Measurements from ENCODE around the gene FUT3.
"Not testable (repeated sequence)": the region's sequence is repeated elsewhere in the genome, so short reads cannot be mapped to it uniquely, and the experiment has no call there.

FUT3 gene

DNA sequence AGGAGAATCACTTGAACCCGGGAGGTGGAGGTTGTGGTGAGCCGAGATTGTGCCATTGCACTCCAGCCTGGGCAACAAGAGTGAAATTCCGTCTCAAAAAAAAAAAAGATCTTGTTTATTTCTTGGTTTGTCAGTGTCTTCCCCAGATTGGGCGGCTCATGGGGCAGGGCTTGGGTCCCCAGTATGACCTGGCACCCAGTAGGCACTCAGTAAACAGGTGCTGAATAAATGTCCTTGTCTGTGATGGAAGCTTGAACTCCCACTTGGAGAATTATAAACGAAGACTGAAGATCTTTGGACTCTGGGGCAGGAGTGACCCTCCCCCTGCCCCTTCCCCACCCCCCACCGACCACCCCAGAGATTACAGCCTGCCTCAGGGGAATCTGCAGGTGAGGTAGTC is 28.9 kb upstream of the FUT3 start:
- H3K27ac ChIP-seq (ENCODE audit: low read length): no peak overlapping the region
- no peak overlapping the region for H3K9ac ChIP-seq (ENCODE audit: low read depth, low read length)
- H3K9me3 ChIP-seq (ENCODE audit: insufficient read depth, low read depth, low read length): no peaks in the 10 kb centered on the region
- H3K4me1 ChIP-seq (ENCODE audit: insufficient read depth, low read length): peaks cover 6% of the 10 kb centered on the region; the same call in 1 of the 2 replicates
- no peaks in the 10 kb centered on the region for H3K27me3 ChIP-seq (ENCODE audit: insufficient read depth, low read length)
- no peaks in the 10 kb centered on the region for H3K36me3 ChIP-seq (ENCODE audit: insufficient read depth, low read depth, low read length)
- H3K4me3 ChIP-seq (ENCODE audit: low read length): no peak overlapping the region

DNA sequence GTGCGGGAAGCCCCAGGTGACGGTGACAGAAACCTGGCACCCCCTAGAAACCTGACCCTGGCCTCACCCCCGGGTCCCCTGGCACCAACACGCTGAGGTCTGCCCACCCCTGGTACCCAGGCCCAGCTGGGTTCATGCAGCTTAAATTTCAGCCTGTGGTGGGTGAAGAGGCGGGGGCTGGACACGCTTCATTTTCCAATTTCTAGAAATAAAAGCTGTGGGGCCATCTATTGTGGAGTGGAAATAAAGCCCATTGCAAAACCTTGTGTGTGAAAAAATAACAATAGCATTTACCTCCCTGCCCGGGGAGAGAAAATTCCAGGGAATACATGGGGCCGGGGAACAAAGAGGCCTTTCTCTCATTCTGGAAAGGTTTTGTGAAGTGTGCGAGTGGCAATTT is 26.6 kb upstream of the FUT3 start:
- Histone ChIP-seq H3K36me3 (ENCODE audit: insufficient read depth, low read depth, low read length) (no peaks in the 10 kb centered on the region), H3K4me3 (ENCODE audit: low read length) (no peak overlapping the region), H3K27ac (ENCODE audit: low read length) (no peak overlapping the region), H3K4me1 (ENCODE audit: insufficient read depth, low read length) (peaks cover 6% of the 10 kb centered on the region; the same call in 1 of the 2 replicates), H3K27me3 (ENCODE audit: insufficient read depth, low read length) (no peaks in the 10 kb centered on the region), H3K9me3 (ENCODE audit: insufficient read depth, low read depth, low read length) (no peaks in the 10 kb centered on the region), H3K9ac (ENCODE audit: low read depth, low read length) (no peak overlapping the region)

DNA sequence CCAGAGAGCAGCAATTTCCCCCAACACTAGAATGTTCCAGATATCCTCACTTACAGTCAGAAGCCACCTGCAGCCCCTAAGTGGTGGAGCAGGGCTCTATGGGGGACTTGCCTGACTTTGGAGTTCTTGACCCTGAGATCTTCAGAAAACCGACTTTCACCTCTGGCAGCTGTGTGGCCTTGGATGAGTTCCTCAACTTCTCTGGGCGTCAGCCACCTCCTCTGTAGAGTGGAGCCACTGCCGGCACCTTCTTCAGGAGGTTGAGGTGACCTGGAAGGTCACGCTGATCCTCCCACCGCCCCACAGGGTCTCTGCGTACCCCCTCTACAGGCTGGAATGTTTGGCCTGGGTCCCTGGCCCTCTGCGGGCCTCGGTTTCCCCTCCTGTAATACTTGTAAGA is 26.2 kb upstream of the FUT3 start:
- no peak overlapping the region for H3K9ac ChIP-seq (ENCODE audit: low read depth, low read length)
- no peak overlapping the region for H3K4me3 ChIP-seq (ENCODE audit: low read length)

DNA sequence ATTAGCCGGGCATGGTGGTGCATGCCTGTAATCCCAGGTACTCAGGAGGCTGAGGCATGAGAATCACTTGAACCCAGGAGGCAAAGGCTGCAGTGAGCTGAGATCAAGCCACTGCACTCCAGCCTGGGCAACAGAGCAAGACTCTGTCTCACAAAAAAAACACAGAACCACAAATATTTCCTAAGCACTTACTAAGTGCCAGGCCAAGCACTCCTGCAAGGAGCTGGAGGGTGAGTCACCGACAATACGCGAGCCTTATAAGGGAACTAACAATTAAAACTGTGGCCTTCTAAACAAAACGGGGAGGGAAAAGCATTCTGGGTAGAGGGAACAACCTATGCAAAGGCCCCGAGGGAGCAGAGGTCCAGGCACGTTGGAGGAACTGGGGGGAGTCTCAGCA is 23.2 kb upstream of the FUT3 start:
- not testable (repeated sequence) for H3K4me3 ChIP-seq (ENCODE audit: low read length); H3K36me3 ChIP-seq (ENCODE audit: insufficient read depth, low read depth, low read length); H3K27ac ChIP-seq (ENCODE audit: low read length); H3K9ac ChIP-seq (ENCODE audit: low read depth, low read length); H3K9me3 ChIP-seq (ENCODE audit: insufficient read depth, low read depth, low read length); H3K27me3 ChIP-seq (ENCODE audit: insufficient read depth, low read length); H3K4me1 ChIP-seq (ENCODE audit: insufficient read depth, low read length)

More for the DNA sequence above, 26.2 kb upstream of the FUT3 start:
- Histone ChIP-seq H3K27ac (ENCODE audit: low read length) (no peak overlapping the region), H3K27me3 (ENCODE audit: insufficient read depth, low read length) (no peaks in the 10 kb centered on the region), H3K4me1 (ENCODE audit: insufficient read depth, low read length) (peaks cover 6% of the 10 kb centered on the region; the same call in 1 of the 2 replicates), H3K9me3 (ENCODE audit: insufficient read depth, low read depth, low read length) (no peaks in the 10 kb centered on the region), H3K36me3 (ENCODE audit: insufficient read depth, low read depth, low read length) (no peaks in the 10 kb centered on the region)

DNA sequence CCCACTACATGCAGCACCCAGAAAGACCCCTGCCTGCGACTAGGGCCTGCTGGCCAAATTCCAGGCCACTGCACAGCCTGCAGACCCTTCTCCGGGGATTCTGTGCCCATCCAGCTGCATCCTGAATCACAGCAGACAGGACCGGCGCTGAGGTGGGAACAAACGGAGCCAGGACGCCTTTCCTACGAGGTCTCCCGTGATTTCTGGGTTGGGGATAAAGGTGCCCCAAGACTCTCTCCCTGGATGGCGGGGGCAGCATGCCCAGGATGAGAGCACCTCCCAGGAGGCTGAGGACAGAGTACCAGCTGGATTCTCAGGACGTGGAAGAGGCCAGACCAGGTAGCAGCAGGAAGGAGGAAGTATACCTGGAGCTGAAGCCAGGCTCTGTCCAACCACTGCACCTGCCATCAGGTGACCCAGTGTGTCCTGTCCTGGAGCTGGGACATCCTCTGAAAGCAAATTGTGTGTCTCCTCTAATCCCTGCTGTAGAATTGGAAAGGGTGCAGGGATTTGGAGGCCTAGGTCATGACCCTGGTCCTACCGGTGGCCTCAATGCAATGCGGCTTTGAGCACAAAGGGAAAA is 22.5 kb upstream of the FUT3 start:
- no peaks in the 10 kb centered on the region for H3K4me1 ChIP-seq (ENCODE audit: insufficient read depth, low read length)
- H3K27me3 ChIP-seq (ENCODE audit: insufficient read depth, low read length): no peaks in the 10 kb centered on the region
- H3K9me3 ChIP-seq (ENCODE audit: insufficient read depth, low read depth, low read length): no peaks in the 10 kb centered on the region
- no peak overlapping the region for H3K27ac ChIP-seq (ENCODE audit: low read length)
- no peaks in the 10 kb centered on the region for H3K36me3 ChIP-seq (ENCODE audit: insufficient read depth, low read depth, low read length)
- no peak overlapping the region for H3K4me3 ChIP-seq (ENCODE audit: low read length)
- no peak overlapping the region for H3K9ac ChIP-seq (ENCODE audit: low read depth, low read length)

DNA sequence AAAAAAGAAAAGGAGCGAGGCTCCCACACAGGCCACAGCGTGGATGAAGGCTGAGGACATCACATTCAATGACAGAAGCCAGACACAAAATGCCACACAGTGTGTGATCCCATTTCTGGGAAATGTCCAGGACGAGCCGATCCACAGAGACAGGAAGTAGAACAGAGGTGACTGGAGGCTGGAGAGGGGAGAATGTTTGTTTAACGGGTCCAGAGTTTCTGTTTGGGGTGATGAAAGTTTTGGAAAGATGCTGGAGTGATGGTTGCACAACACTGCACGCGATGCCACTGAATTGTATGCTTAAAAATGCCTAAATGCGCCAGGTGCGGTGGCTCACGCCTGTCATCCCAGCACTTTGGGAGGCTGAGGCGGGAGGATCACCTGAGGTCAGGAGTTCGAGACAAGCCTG is 19.7 kb upstream of the FUT3 start:
- Histone ChIP-seq H3K27me3 (ENCODE audit: insufficient read depth, low read length) (no peaks in the 10 kb centered on the region), H3K4me1 (ENCODE audit: insufficient read depth, low read length) (no peaks in the 10 kb centered on the region)

DNA sequence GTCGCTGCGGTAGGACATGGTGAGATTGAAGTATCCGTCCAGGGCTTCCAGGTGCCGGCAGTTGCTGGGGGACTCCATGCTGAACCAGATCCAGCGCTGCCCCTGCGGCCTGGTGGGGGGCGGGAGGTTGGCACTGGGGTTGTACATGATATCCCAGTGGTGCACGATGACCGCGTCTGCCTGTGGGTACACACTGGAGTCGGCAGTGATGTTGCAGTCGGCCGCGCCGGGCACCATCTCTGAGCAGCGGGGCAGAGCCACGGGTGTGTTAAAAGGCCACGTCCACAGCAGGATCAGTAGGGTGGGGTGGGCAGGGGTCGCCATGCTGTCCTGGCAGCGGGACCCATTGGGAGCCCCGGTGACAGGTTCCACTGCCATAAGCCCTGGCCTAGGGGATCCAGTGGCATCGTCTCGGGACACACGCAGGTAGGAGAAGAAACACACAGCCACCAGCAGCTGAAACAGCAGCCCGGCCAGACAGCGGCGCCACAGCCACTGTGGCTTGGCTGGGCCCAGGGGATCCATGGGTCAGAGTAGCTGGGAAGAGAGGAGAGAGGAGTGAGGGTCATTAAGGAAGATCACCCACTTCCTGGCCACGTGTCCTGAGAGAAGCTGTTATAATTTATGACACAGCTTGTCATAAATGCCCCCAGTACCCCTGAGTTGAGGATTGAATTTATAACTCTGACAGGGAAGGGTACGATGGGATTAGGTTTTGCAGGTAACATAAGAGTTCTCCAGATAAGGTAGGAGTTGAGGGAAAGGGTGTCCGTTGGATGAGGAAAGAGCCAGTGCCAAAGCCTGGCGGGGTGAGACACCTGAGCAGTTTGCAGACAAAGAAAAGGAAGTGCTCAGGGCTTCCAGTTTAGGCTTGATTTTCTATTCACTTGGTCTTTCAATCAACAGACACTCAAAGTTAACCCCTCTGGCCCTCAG is 16.2 kb upstream of the FUT3 start:
- Histone ChIP-seq H3K9me3 (ENCODE audit: insufficient read depth, low read depth, low read length) (no peaks in the 10 kb centered on the region), H3K27ac (ENCODE audit: low read length) (no peak overlapping the region), H3K4me1 (ENCODE audit: insufficient read depth, low read length) (no peaks in the 10 kb centered on the region), H3K36me3 (ENCODE audit: insufficient read depth, low read depth, low read length) (no peaks in the 10 kb centered on the region), H3K4me3 (ENCODE audit: low read length) (no peak overlapping the region), H3K9ac (ENCODE audit: low read depth, low read length) (no peak overlapping the region), H3K27me3 (ENCODE audit: insufficient read depth, low read length) (no peaks in the 10 kb centered on the region)

More for the DNA sequence above, 19.7 kb upstream of the FUT3 start:
- Histone ChIP-seq H3K9me3 (ENCODE audit: insufficient read depth, low read depth, low read length) (no peaks in the 10 kb centered on the region), H3K9ac (ENCODE audit: low read depth, low read length) (no peak overlapping the region), H3K4me3 (ENCODE audit: low read length) (no peak overlapping the region), H3K27ac (ENCODE audit: low read length) (no peak overlapping the region), H3K36me3 (ENCODE audit: insufficient read depth, low read depth, low read length) (no peaks in the 10 kb centered on the region)

DNA sequence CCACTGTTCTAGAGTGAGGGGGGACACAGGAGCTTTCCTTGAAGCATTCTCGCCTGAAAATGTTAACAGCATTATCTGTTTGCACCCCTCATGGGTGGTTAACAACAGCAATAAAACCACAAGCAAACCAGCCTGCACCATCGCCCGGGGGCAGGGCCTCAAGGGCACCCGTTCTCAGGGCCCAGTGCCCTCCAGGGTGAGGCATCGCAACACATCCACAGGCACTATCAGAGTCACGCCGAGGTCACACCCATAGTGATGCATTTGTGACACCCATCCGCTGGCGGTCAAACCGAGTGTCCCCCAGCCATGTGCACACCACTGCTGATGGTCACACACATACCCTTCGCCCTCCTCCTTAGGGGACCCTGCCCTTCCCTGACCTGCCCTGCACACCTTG is 14.5 kb upstream of the FUT3 start:
- Histone ChIP-seq H3K4me1 (ENCODE audit: insufficient read depth, low read length) (no peaks in the 10 kb centered on the region), H3K9me3 (ENCODE audit: insufficient read depth, low read depth, low read length) (no peaks in the 10 kb centered on the region), H3K27me3 (ENCODE audit: insufficient read depth, low read length) (no peaks in the 10 kb centered on the region), H3K4me3 (ENCODE audit: low read length) (no peak overlapping the region), H3K9ac (ENCODE audit: low read depth, low read length) (no peak overlapping the region), H3K36me3 (ENCODE audit: insufficient read depth, low read depth, low read length) (no peaks in the 10 kb centered on the region), H3K27ac (ENCODE audit: low read length) (no peak overlapping the region)

DNA sequence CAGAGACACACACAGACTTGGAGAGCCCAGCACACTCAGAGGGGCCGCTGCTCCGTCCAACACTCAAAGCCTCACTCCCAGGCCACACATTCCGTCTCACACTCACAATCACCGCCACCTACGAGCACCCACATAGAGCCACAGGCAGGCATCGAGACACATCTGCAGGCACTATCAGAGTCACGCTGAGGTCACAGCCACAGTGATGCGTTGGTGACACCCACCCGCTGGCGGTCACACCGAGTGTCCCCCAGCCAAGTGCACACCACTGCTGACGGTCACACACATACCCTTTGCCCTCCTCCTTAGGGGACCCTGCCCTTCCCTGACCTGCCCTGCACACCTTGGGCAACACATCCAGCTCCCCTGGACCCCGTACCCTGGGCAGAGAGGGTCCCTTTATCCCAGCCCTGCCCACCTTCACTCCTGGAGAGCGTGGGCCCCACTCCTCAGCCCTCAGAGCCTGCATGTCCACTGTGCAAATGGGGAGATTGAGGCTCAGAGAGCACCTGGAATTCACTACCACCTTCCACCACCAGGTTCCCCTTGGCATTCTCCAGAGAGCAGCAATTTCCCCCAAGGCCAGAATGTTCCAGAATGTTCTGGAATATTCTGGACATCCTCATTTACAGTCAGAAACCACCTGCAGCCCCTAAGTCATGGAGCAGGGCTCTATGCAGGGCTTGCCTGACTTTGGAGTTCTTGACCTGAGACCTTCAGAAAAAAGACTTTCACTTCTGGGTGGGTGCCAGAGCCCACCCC is 13.7 kb upstream of the FUT3 start:
- no peaks in the 10 kb centered on the region for H3K4me1 ChIP-seq (ENCODE audit: insufficient read depth, low read length)
- H3K27me3 ChIP-seq (ENCODE audit: insufficient read depth, low read length): no peaks in the 10 kb centered on the region

DNA sequence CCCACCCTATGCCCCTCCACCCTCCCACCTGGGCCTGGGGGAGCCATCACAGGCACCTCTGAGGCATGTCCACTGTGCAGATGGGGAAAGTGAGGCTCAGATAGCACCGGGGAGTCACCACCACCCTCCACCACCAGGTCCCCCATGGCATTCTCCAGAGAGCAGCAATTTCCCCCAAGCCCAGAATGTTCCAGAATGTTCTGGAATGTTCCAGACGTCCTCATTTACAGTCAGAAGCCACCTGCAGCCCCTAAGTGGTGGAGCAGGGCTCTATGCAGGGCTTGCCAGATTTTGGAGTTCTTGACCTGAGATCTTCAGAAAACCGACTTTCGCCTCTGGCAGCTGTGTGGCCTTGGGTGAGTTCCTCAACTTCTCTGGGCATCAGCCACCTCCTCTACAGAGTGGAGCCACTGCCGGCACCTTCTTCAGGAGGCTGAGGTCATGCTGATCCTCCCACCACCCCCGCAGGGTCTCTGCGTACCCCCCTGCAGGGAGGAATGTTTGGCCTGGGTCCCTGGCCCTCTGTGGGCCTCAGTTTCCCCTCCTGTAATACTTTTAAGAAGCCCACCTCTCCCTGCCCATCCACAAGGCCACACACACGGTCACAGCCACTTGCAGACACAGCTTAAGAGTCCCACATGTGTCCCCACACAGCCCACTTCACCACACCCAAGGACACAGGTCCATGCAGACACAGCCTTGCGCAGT is 12.9 kb upstream of the FUT3 start:
- no peaks in the 10 kb centered on the region for H3K9me3 ChIP-seq (ENCODE audit: insufficient read depth, low read depth, low read length)
- H3K36me3 ChIP-seq (ENCODE audit: insufficient read depth, low read depth, low read length): no peaks in the 10 kb centered on the region
- H3K4me1 ChIP-seq (ENCODE audit: insufficient read depth, low read length): no peaks in the 10 kb centered on the region
- no peak overlapping the region for H3K9ac ChIP-seq (ENCODE audit: low read depth, low read length)
- H3K4me3 ChIP-seq (ENCODE audit: low read length): no peak overlapping the region
- no peak overlapping the region for H3K27ac ChIP-seq (ENCODE audit: low read length)
- no peaks in the 10 kb centered on the region for H3K27me3 ChIP-seq (ENCODE audit: insufficient read depth, low read length)

More for the DNA sequence above, 13.7 kb upstream of the FUT3 start:
- no peak overlapping the region for H3K4me3 ChIP-seq (ENCODE audit: low read length)
- no peak overlapping the region for H3K9ac ChIP-seq (ENCODE audit: low read depth, low read length)
- no peaks in the 10 kb centered on the region for H3K9me3 ChIP-seq (ENCODE audit: insufficient read depth, low read depth, low read length)
- H3K27ac ChIP-seq (ENCODE audit: low read length): no peak overlapping the region
- H3K36me3 ChIP-seq (ENCODE audit: insufficient read depth, low read depth, low read length): no peaks in the 10 kb centered on the region

DNA sequence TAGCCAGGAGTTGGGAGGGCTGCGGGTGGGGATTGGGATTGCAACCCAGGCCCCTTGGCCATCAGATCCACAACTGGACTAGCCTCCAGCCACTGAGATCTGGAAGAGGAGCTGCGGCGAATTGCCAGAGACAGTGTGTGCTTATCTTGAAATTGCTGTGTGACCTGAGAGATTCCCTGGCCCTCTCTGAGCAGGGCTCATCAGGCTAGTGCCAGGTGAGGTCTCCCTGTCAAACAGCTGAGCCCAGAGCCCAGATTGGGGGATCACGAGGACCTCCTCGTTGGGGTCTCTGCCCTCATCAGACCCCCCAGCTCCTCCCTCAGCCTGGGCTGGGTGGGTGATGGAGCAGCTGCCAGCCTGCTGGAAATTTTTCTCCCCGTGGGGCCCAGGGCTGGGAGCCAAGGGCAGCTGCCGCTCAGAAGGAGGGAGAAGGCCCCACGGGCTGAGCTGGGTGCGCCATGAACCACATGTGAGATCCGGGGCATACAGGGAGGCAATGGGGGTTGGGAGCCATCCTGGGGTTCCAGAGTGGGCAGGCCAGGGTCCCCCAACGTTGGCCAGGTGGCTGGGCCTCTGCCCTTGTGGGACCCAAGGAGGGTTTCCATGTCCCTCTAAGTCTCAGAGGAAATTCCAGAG is 11.9 kb upstream of the FUT3 start:
- H3K9ac ChIP-seq (ENCODE audit: low read depth, low read length): no peak overlapping the region
- no peaks in the 10 kb centered on the region for H3K9me3 ChIP-seq (ENCODE audit: insufficient read depth, low read depth, low read length)
- H3K27me3 ChIP-seq (ENCODE audit: insufficient read depth, low read length): no peaks in the 10 kb centered on the region
- H3K27ac ChIP-seq (ENCODE audit: low read length): no peak overlapping the region
- no peaks in the 10 kb centered on the region for H3K36me3 ChIP-seq (ENCODE audit: insufficient read depth, low read depth, low read length)
- no peaks in the 10 kb centered on the region for H3K4me1 ChIP-seq (ENCODE audit: insufficient read depth, low read length)
- H3K4me3 ChIP-seq (ENCODE audit: low read length): no peak overlapping the region

All from iPS-20b (cell line).